Measurements from ENCODE around the gene GUCY2C. TPM values are rescaled to one million over a fixed set of nuclear protein-coding genes. Genes with fewer than 3 reads are reported as not detected.

Gene GUCY2C
- total RNA-seq, 4 donors from 2014 or later, result 0.19 TPM; not detected in 3

DNA sequence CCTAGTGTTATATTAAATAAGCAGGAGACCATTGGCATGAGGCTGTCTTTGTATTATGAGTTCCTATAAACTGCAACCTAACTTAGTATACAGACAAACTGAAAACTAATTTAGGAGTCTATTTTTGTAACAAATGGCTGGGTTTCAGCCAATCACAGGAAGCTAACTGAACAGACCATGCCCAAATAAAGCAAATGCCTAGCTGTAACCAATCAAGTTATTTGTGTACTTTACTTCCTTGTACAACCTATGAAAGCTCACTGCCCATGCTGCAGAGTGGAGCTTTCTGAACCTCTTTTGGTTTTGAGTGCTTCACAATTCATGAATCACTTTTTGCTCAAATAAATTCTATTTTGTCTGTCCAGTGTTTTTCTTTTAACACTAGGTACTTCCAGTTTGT is 41.6 kb downstream of the GUCY2C start:
- TF ChIP-seq, protein P1, sequence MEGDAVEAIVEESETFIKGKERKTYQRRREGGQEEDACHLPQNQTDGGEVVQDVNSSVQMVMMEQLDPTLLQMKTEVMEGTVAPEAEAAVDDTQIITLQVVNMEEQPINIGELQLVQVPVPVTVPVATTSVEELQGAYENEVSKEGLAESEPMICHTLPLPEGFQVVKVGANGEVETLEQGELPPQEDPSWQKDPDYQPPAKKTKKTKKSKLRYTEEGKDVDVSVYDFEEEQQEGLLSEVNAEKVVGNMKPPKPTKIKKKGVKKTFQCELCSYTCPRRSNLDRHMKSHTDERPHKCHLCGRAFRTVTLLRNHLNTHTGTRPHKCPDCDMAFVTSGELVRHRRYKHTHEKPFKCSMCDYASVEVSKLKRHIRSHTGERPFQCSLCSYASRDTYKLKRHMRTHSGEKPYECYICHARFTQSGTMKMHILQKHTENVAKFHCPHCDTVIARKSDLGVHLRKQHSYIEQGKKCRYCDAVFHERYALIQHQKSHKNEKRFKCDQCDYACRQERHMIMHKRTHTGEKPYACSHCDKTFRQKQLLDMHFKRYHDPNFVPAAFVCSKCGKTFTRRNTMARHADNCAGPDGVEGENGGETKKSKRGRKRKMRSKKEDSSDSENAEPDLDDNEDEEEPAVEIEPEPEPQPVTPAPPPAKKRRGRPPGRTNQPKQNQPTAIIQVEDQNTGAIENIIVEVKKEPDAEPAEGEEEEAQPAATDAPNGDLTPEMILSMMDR (IDR thresholded peaks at IDR 0.05), result no peak
- TF ChIP-seq POLR2A (IDR thresholded peaks at IDR 0.05), result no peak
- Histone ChIP-seq H3K4me3 (no peak overlapping the region), H3K9me3 (no peaks in the 10 kb centered on the region), H3K36me3 (no peaks in the 10 kb centered on the region), H3K27ac (no peak overlapping the region), H3K4me1 (no peaks in the 10 kb centered on the region), H3K27me3 (no peaks in the 10 kb centered on the region)
- DNase-seq, result no peak
- intact Hi-C loops (cut with DNase I), result no loop called here

DNA sequence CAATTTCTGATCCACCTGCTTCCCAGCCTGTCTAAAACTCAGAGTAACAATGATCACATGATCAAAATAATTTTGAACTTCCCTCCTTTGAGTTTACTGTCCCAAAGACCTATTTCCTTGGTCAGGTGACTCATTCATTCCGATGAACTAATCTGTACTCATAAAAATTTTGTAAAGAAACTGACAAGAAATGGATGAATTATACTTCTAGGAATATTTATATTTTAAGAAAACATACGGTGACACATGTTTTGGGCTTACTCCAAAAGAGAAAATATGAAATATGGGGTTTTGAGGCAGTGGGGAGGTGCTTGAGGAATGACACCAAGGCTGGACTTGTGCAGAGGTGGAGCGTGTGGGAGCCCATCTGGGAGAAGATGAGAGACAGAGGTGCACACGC is 42.0 kb downstream of the GUCY2C start:
- WGBS, 2 donors, result 58 to 62% methylated on average over 4 of the region's 4 CpGs
- H3K27me3 ChIP-seq, result no peaks in the 10 kb centered on the region
- H3K4me1 ChIP-seq, result no peaks in the 10 kb centered on the region
- no peaks in the 10 kb centered on the region for H3K9me3 ChIP-seq
- H3K27ac ChIP-seq, result no peak overlapping the region
- no peak overlapping the region for H3K4me3 ChIP-seq
- H3K36me3 ChIP-seq, result no peaks in the 10 kb centered on the region
- DNase-seq, result no peak
- intact Hi-C loops (cut with DNase I), result no loop called here
- TF ChIP-seq POLR2A (IDR thresholded peaks at IDR 0.05), result no peak
- TF ChIP-seq, protein P1 (IDR thresholded peaks at IDR 0.05), result no peak

DNA sequence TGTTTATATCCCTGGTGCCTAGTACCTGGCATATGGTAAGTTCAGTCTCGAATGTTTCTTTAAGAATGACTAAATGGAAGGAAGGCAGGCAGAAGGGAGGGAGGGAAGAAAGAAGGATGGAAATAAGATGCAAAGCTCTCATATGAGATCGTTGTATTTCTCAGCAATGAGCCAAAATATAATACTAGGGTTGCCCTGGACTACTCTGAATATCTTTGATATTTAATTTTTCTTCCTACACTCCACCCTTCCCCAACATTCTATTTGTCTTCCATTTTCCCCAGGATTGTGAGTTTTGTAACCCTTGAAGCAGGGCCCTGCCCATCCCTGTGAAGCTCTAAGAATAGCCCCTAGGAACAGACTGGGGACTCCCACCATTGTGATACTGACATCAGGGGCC is 43.9 kb downstream of the GUCY2C start:
- H3K4me1 ChIP-seq, result no peaks in the 10 kb centered on the region
- 77 to 81% methylated on average over 2 of the region's 2 CpGs for WGBS, 2 donors
- TF ChIP-seq, protein P1 (IDR thresholded peaks at IDR 0.05), result no peak
- no peak for TF ChIP-seq POLR2A (IDR thresholded peaks at IDR 0.05)
- H3K4me3 ChIP-seq, result no peak overlapping the region
- no peak for DNase-seq
- H3K27ac ChIP-seq, result no peak overlapping the region
- intact Hi-C loops (cut with DNase I), result no loop called here
- H3K36me3 ChIP-seq, result no peaks in the 10 kb centered on the region
- no peaks in the 10 kb centered on the region for H3K9me3 ChIP-seq
- H3K27me3 ChIP-seq, result no peaks in the 10 kb centered on the region

DNA sequence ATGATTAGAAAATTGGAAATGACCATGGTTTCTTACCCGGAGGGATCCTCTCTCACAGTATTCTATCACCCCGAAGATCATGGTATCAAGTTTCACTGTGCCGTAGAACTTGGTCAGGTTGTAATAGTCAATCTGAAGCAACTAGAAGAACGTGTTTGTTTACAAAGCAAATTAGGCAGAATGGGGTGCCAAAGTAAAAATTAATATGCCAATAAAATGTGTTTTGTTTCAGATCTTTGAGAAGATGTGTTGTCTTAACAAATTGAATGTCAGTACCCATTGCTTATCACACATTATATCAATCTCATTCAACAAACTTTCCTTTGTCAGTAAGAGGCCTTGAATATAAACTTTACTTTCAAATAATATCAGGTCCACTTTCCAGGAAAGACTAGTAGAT is 45.0 kb downstream of the GUCY2C start:
- Histone ChIP-seq H3K36me3 (no peaks in the 10 kb centered on the region), H3K9me3 (no peaks in the 10 kb centered on the region), H3K4me3 (no peak overlapping the region), H3K27me3 (no peaks in the 10 kb centered on the region), H3K4me1 (no peaks in the 10 kb centered on the region), H3K27ac (no peak overlapping the region)
- 80% methylated on average over 4 of the region's 4 CpGs for WGBS, 2 donors
- TF ChIP-seq, protein P1 (IDR thresholded peaks at IDR 0.05), result no peak
- no peak for TF ChIP-seq POLR2A (IDR thresholded peaks at IDR 0.05)
- no peak for DNase-seq
- intact Hi-C loops (cut with DNase I), result no loop called here

DNA sequence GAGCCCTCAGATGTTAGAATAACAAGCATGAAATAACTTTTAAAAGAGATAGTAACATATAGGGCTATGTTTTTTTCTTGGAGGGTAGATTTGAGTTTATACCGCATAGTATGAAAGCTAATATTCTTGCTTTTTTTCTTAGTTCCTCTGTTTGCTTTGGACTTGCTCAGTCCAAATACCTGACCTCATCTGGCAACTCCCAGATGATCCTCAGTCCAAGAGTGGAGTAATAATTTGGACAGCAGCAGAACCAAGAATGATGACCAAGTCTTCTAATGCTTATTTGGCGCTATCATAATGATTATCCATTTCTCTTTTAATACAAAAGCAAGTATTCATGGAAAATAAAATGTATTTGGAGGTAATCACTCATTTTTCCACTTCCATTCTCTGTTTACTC is 45.6 kb downstream of the GUCY2C start:
- no peak for TF ChIP-seq POLR2A (IDR thresholded peaks at IDR 0.05)
- TF ChIP-seq, protein P1 (IDR thresholded peaks at IDR 0.05), result no peak
- H3K27me3 ChIP-seq, result no peaks in the 10 kb centered on the region
- no peaks in the 10 kb centered on the region for H3K9me3 ChIP-seq
- no peaks in the 10 kb centered on the region for H3K36me3 ChIP-seq
- intact Hi-C loops (cut with DNase I), result no loop called here
- H3K27ac ChIP-seq, result no peak overlapping the region
- H3K4me3 ChIP-seq, result no peak overlapping the region
- DNase-seq, result no peak
- 76 to 78% methylated on average over 2 of the region's 2 CpGs for WGBS, 2 donors
- H3K4me1 ChIP-seq, result no peaks in the 10 kb centered on the region

Measured in esophagus squamous epithelium (tissue), 5 donors.